Kidney epithelial cell (primary cell): ENCODE data around the gene HAVCR1. TPM values are rescaled to one million over a fixed set of nuclear protein-coding genes. Genes with fewer than 3 reads are reported as not detected.

Experiments used
- DNase-seq: peaks from one replicate; pipeline ENCODE4 v3.0.0-alpha.2; 2010; ENCODE audit warnings: low read depth
- H3K27me3 ChIP-seq: 2 replicates; pipeline ENCODE4 v1.6.0; 2011; ENCODE audit warnings: low read length; ENCODE audit not compliant: control insufficient read depth, insufficient read depth
- H3K36me3 ChIP-seq: 2 replicates; pipeline ENCODE4 v1.5.1; 2011; ENCODE audit warnings: low read length; ENCODE audit not compliant: control insufficient read depth, insufficient read depth
- H3K4me3 ChIP-seq: 2 replicates; pipeline ENCODE4 v1.5.1; 2011; ENCODE audit warnings: low read depth, mild to moderate bottlenecking, control low read depth, low read length
- total RNA-seq: library from RNA; depleted of rRNA; stranded (reverse); fragments of >200 nt; gene quantifications from 2 replicates; pipeline ENCODE4 v1.2.3, GENCODE V29; 2015
- TF ChIP-seq, protein P1 (sequence below): IDR thresholded peaks from 2 replicates; pipeline ENCODE4 v1.5.1; 2011; ENCODE audit warnings: mild to moderate bottlenecking, moderate library complexity, low read length, control low read depth, inconsistent platforms; ENCODE audit not compliant: insufficient read depth, poor library complexity, severe bottlenecking

HAVCR1 gene
- total RNA-seq = 0.29 and 1.4 TPM in 2 replicates

DNA sequence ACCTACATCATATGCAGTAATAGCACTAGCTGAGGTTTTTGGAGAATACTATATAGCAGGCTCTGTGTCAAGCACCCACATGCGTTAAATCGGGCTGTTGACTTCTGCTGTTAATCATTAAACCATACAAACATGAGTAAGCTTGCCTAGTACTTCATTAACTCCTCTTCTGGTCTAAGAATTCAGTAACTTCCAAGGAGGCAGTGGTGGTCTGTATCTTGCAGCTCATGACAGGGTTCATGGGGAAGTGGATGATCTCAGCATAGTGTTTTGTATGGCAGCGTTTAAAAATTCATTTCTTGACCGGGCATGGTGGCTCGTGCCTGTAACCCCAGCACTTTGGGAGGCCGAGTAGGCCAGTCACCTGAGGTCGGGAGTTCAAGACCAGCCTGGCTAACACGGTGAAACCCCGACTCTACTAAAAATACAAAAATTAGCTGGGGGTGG lies at the start of gene HAVCR1:
Gene HAVCR1, minus strand, starts transcription at position 24 of the 447 bp plus-strand sequence. CDS start 1,173 bp downstream, outside the sequence.
- TF ChIP-seq, protein P1, sequence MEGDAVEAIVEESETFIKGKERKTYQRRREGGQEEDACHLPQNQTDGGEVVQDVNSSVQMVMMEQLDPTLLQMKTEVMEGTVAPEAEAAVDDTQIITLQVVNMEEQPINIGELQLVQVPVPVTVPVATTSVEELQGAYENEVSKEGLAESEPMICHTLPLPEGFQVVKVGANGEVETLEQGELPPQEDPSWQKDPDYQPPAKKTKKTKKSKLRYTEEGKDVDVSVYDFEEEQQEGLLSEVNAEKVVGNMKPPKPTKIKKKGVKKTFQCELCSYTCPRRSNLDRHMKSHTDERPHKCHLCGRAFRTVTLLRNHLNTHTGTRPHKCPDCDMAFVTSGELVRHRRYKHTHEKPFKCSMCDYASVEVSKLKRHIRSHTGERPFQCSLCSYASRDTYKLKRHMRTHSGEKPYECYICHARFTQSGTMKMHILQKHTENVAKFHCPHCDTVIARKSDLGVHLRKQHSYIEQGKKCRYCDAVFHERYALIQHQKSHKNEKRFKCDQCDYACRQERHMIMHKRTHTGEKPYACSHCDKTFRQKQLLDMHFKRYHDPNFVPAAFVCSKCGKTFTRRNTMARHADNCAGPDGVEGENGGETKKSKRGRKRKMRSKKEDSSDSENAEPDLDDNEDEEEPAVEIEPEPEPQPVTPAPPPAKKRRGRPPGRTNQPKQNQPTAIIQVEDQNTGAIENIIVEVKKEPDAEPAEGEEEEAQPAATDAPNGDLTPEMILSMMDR = no peak
- no peaks in the 10 kb centered on the region for H3K36me3 ChIP-seq
- DNase-seq = peak; percentile 94
- H3K27me3 ChIP-seq = no peaks in the 10 kb centered on the region
- H3K4me3 ChIP-seq = no peak within 1 kb of the TSS

- H3K36me3 ChIP-seq = no peaks in the 10 kb centered on the region
- TF ChIP-seq, protein P1 = no peak
- no peak overlapping the region for H3K4me3 ChIP-seq
- no peak for DNase-seq
- no peaks in the 10 kb centered on the region for H3K27me3 ChIP-seq
These were observed 48.6 kb upstream of the HAVCR1 start for GRCh38 chr5:157107508-157107907.

DNA sequence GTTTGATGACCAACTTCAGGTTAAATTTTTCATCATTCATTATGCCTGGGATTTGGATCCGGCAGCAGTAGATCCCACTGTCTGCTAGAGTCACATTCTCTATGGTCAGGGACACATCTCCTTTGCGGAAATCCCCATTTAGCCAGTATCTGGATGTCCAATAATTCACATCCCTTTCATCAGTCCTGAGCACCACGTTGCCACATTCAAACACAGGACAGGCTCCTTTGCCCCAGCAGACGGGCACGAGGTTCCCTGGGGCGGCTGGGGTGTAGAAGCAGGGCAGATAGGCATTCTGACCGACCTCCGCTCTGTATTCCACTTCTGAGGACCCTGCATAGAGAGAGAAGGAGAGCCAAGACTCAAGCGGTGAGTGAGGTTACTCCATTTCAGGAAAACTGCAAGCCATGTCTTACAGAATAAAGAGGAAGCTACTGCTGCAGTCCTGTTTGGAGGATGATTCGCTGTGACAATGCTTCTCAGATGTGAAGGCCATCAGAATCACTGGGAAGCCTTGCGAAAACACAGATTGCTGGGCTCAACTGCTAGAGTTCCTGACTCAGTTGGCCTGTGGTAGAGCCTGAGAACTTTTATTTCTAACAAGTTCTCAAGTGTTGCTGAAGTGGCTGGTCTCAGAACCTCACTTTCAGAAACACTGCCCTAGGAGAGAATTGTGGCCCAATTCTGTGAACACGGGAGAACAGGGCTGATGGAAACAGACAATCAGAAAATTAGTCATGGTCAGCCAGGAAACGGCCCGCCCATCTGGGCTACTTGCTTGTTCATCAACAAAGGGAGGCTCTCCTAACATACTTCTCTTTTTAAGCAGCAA lies 47.9 kb upstream of the HAVCR1 start:
- H3K4me3 ChIP-seq = no peak overlapping the region
- TF ChIP-seq, protein P1 = no peak
- no peak for DNase-seq

DNA sequence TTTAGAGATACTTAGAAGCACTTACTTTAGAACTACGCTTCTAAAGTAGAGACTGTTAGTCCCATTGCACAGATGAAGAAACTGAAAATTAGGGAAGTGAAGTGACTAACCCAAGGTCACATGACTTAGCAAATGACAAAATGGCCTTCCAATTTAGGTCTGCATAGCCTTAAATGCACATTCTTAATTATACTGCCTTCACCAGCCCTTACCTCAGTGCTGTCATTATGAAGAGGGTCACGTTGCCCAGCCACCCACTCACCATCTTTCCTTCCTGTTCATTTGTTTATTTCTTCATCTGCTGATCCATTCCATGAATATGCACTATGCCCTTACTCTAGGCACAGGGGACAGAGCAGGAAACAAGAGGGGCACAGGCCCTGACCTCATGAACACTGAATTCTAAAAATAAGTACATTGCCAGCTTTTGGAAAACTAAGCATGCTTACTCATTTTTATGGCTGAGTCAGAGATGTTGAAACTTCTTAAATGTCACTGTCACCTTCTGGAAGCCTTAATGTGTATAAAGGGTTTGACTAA lies 41.3 kb upstream of the HAVCR1 start:
- no peaks in the 10 kb centered on the region for H3K36me3 ChIP-seq
- TF ChIP-seq, protein P1 = no peak
- peak; percentile 19 for DNase-seq
- no peaks in the 10 kb centered on the region for H3K27me3 ChIP-seq
- H3K4me3 ChIP-seq = no peak overlapping the region

More for the DNA sequence above, 47.9 kb upstream of the HAVCR1 start:
- Histone ChIP-seq H3K27me3 (no peaks in the 10 kb centered on the region), H3K36me3 (no peaks in the 10 kb centered on the region)

GRCh38 chr5:157088342-157088990 lies 29.6 kb upstream of the HAVCR1 start:
- H3K36me3 ChIP-seq = no peaks in the 10 kb centered on the region
- no peak for DNase-seq
- TF ChIP-seq, protein P1 = no peak
- H3K27me3 ChIP-seq = no peaks in the 10 kb centered on the region
- no peak overlapping the region for H3K4me3 ChIP-seq
